EH (cell line): Measurements from ENCODE around the gene CTNNBL1.

ENCODE experiments used
- DNase-seq: peaks from one replicate; pipeline ENCODE4 v3.0.0-alpha.2; 2015; ENCODE audit warnings: low read depth

CTNNBL1 gene

GRCh38 chr20:37777012-37777950 lies 83.5 kb downstream of the CTNNBL1 start:
- DNase-seq = peak; percentile 6

GRCh38 chr20:37777988-37778659 lies 84.3 kb downstream of the CTNNBL1 start:
- peak; percentile 20 for DNase-seq

GRCh38 chr20:37781626-37782025 lies 87.8 kb downstream of the CTNNBL1 start:
- peak; percentile 5 for DNase-seq

- no peak for DNase-seq
Measured at GRCh38 chr20:37786043-37786442, 92.2 kb downstream of the CTNNBL1 start.

GRCh38 chr20:37789408-37789807 lies 95.6 kb downstream of the CTNNBL1 start:
- DNase-seq = no peak

GRCh38 chr20:37790900-37791299 lies 97.1 kb downstream of the CTNNBL1 start:
- DNase-seq = no peak

GRCh38 chr20:37796121-37796520 lies 102.3 kb downstream of the CTNNBL1 start:
- DNase-seq = no peak

GRCh38 chr20:37796733-37797132 lies 102.9 kb downstream of the CTNNBL1 start:
- DNase-seq = no peak

GRCh38 chr20:37797669-37798175 lies 103.9 kb downstream of the CTNNBL1 start:
- DNase-seq = no peak

GRCh38 chr20:37798312-37798711 lies 104.5 kb downstream of the CTNNBL1 start:
- DNase-seq = no peak

- DNase-seq = no peak
Measured at GRCh38 chr20:37800618-37801017, 106.8 kb downstream of the CTNNBL1 start.

- no peak for DNase-seq
Measured at GRCh38 chr20:37801921-37802320, 108.1 kb downstream of the CTNNBL1 start.

- DNase-seq = peak; percentile 20
Measured at GRCh38 chr20:37803438-37804307, 109.8 kb downstream of the CTNNBL1 start.

- peak; percentile 14 for DNase-seq
Measured at GRCh38 chr20:37804584-37805566, 111.0 kb downstream of the CTNNBL1 start.

- DNase-seq = no peak
Measured at GRCh38 chr20:37807471-37808232, 113.8 kb downstream of the CTNNBL1 start.

GRCh38 chr20:37808233-37809070 lies 114.6 kb downstream of the CTNNBL1 start:
- peak; percentile 7 for DNase-seq

- DNase-seq = no peak
Measured at GRCh38 chr20:37810027-37810426, 116.2 kb downstream of the CTNNBL1 start.

GRCh38 chr20:37816003-37816402 lies 122.2 kb downstream of the CTNNBL1 start:
- DNase-seq = no peak

- no peak for DNase-seq
Measured at GRCh38 chr20:37816726-37817125, 122.9 kb downstream of the CTNNBL1 start.
